ENCODE results near the gene NRG4.
A peak's percentile ranks its signal among the peaks of the same experiment; 100 is the strongest.
"Not testable (repeated sequence)": the region's sequence is repeated elsewhere in the genome, so short reads cannot be mapped to it uniquely, and the experiment has no call there.

Gene NRG4

DNA sequence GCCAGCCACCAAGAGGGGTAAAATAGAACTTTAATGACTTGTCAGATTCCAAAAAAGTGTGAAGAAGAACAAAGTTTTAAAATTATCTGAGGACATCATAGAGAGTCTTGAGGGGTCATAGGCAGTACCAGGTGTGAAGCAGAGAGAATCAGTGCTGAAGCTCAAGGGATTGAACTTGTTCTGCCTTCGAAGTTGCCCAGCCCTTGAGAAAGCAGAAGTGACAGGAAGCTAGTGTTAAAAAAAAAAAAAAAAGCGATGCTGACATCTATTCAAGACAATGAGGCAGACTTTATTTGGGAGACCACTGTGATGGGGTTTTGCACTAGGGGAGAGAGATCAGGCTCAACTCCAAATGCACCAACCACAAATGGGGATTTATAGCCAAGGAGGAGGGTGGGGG, 86.8 kb downstream of the NRG4 start:
- DNase-seq: no peak

- no peak for DNase-seq
These were observed 87.6 kb downstream of the NRG4 start for GRCh38 chr15:75924576-75924975.

DNA sequence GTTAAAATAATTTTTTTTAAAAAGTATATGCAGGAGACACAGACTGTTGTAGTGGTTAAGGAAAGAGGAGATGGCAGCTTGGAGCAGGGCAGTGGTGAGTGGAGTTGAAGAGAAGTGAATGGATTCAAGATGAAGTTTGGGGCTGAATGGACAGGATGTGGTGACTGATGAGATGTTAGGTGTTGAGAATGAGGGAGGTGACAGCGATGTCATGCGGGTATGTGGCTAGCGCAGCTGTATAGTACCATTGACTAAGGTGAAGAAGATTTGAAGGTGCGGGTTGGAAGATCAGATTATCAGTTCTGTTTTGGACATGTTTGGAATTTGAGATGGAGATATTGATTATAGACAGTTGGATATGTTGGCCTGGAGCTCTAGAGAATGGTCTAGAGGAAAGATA, 88.5 kb downstream of the NRG4 start:
- DNase-seq: no peak

DNA sequence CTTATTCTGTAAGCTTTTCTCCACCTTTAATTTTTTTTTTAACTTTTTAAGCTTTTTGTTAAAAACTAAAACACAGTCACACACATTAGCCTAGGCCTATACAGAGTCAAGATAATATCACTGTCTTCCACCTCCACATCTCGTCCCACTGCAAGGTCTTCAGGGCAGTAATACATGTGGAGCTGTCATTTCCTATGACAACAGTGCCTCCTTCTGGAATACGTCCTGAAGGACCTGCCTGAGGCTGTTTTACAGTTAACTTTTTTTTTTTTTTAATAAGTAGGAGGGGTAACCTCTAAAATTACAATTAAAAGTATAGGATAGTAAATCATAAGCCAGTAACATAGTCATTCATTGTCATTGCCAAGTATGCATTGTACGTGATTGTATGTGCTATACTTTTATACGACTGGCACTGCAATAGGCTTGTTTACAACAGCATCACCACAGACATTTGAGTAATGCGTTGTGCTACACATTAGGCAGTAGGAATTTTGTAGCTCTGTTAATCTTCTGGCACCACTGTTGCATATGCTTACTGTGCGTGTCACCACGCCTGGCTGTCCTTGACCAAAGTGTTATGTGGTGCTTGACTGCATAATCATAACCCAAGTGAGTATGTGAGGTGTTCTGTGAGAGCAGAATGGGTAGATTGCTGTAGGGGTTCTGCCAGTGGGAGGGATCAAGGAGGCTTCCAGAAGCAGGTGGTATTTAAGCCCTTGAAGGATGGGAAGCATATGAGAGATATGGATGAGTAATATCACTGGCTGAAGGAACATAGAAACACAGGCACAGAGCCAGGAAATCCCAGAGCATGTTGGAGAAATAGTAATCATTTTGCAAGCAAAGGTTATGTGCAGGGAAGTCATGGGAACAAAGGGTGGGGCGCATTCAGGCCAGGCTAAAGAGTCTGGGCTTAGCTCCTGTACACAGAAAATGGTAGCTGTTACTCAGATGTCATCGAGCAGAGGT, 90.2 kb downstream of the NRG4 start:
- DNase-seq: no peak

GRCh38 chr15:75920079-75920478, 92.1 kb downstream of the NRG4 start:
- no peak for DNase-seq

DNA sequence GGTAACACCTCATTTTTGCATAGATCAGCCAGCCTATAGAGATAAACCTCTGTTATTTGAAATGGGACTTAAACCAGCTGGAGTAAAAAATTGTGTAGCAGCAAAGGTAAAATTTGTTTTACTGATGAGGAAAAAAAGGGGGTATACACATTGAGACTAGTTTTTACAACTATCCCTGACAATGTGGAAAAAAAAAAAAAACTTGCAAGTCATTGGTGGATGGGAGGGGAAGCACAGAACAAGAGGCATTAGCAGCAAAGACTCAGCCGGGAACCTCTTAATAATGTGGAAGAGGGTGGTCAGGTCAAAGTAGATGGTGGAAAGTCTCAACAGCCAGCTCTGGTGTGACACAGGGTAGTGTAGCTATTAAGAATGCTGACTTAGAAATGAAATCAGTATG, 94.1 kb downstream of the NRG4 start:
- DNase-seq: no peak

GRCh38 chr15:75916978-75917377, 95.2 kb downstream of the NRG4 start:
- DNase-seq: no peak

- not testable (repeated sequence) for DNase-seq
These were observed 101.9 kb downstream of the NRG4 start for GRCh38 chr15:75910355-75910754.

GRCh38 chr15:75905231-75905630, 107.0 kb downstream of the NRG4 start:
- DNase-seq: no peak

DNA sequence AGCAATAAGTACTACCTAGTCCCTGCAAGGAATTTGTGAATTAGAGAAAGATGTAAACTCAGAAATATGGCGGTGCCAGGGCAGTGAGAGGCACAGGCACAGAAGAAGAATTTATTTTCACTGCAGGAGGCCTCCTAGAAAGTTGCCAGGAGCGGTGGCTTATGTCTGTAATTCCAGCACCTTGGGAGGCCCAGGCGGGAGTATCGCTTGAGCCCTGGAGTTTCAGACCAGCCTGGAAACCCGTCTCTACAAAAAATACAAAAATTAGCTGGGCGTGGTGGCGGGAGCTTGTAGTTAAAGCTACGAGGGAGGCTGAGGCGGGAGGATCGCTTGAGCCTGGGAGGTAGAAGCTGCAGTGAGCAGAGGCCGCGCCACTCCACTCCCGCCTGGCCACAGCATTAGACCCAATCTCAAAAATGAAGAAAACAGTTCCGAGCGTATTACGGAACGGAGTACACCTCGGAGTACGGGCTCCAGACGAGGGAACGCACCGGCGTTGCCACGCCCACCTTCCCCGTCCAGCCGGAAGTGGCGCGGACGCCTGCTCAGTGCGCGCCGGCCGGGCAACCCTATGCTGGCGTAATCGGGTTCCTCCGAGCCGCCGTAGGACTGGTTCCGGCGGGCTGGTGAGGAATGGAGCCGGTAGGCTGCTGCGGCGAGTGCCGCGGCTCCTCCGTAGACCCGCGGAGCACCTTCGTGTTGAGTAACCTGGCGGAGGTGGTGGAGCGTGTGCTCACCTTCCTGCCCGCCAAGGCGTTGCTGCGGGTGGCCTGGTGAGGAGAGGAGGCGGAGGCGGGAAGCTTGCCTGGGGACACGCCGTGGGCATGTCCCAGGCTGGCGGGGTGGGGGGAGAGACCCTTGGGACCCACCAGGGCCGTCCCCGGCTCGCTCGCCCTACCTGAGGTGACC, 108.6 kb downstream of the NRG4 start, which contains the start of gene FBXO22:
TSS of gene FBXO22 (plus strand) at position 548 of the 909 bp plus-strand sequence. CDS start at position 634, 86 bp downstream.
- peak; percentile 66 for DNase-seq

DNA sequence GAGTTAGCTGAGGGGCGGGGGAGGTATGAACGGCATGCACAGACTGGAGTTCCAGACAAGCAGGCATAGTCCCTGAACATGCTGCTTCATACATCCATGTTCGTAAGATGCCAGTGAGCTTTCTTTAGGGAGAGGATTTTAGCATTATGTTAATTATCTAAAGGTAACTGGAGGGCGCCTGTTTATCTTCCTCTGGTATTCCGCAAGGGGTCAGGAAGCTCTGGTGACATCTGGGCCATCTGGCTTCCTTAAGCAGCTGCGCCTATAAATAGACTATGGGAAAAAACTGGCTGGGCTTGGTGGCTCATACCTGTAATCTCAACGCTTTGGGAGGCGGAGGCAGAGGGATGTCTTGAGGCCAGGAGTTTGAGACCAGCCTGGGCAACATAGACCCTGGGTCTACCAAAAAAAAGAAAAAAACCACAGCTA, 110.1 kb downstream of the NRG4 start:
- no peak for DNase-seq

GRCh38 chr15:75900577-75900976, 111.6 kb downstream of the NRG4 start:
- DNase-seq: no peak

DNA sequence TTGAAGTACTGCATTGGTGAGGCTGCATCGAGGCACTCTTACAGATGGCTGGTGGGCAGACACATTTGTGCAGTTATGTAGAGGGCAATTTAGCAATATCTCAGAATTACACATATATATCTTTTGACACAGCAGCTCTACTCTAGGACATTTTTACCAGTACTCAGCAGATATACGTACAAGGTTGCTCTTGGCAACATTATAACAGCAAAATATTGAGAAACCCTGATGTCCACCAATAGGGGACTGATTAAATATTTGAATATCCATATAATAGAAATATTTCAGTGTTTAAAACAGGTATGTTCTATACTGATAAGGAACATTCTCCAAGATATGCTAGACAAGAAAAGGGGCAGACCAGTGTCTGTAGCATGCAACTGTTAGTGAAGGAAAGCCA, 116.5 kb downstream of the NRG4 start:
- DNase-seq: no peak

- DNase-seq: peak; percentile 56
These were observed 120.3 kb downstream of the NRG4 start for GRCh38 chr15:75891895-75892294.
